ENCODE data around the gene SLC16A3. TPM values are rescaled to one million over a fixed set of nuclear protein-coding genes. Genes with fewer than 3 reads are reported as not detected.
A peak's percentile ranks its signal among the peaks of the same experiment; 100 is the strongest.

SLC16A3 gene
- total and polyA plus RNA-seq, 9 of the 15 experiments (the other 6 are each of a cell fraction or from before 2014, with no cell fraction given) = 0.11 to 5.4 (median 1.2) TPM; not detected in 2

DNA sequence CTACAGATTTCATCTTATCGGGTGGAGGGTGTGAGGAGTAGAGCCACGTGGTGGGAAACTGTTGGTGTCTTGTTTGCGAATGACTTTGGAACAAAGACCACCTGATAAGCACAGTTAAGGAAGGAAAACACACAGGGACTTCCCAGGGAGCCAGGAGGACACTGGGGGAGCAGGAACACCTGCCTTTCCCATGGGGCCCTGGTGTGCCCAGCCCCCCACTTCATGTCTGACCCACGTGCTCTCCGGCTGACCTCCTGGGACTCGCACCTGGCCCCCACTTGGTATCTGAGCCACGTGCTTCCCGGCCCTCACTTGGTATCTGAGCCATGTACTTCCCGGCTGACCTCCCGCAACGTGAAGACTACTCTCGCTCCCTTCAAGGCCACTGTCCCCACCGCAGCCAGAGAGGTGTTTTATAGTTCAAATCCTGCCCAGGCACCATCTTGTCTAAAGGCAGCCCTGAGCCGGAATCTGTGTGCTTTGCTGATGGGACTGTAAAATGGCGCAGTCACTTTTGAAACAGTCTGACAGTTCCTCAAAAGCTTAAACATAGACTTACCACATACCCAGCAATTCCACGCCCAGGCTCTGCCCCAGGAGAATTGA lies 50.0 kb downstream of the SLC16A3 start (continued):
- TF ChIP-seq, protein P1, sequence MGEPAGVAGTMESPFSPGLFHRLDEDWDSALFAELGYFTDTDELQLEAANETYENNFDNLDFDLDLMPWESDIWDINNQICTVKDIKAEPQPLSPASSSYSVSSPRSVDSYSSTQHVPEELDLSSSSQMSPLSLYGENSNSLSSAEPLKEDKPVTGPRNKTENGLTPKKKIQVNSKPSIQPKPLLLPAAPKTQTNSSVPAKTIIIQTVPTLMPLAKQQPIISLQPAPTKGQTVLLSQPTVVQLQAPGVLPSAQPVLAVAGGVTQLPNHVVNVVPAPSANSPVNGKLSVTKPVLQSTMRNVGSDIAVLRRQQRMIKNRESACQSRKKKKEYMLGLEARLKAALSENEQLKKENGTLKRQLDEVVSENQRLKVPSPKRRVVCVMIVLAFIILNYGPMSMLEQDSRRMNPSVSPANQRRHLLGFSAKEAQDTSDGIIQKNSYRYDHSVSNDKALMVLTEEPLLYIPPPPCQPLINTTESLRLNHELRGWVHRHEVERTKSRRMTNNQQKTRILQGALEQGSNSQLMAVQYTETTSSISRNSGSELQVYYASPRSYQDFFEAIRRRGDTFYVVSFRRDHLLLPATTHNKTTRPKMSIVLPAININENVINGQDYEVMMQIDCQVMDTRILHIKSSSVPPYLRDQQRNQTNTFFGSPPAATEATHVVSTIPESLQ (CRISPR knock-in tag; IDR thresholded peaks at IDR 0.05) = no peak
- TF ChIP-seq MXI1 (IDR thresholded peaks at IDR 0.05; ENCODE audit: low read depth, low read length) (no peak), SP2 (IDR thresholded peaks at IDR 0.05; ENCODE audit: extremely low read depth, low read depth, low read length, poor library complexity, severe bottlenecking) (no peak), U2AF1 (optimal IDR thresholded peaks at IDR 0.05; ENCODE audit: low read depth, low read length) (no peak), YY1 (IDR thresholded peaks at IDR 0.05; ENCODE audit: borderline replicate concordance in 1 of 3, control insufficient read depth in 1 of 3, extremely low read depth in 1 of 3, insufficient read depth in 3 of 3, insufficient read length in 1 of 3, insufficient replicate concordance in 2 of 3, low read depth in 1 of 3, low read length in 2 of 3) (peak in 1 of 3 experiments; percentile 42), NR2C1 (IDR thresholded peaks at IDR 0.05) (no peak), NR2C1 (tag; IDR thresholded peaks at IDR 0.05) (peak; percentile 23; the same call in 1 of the 2 replicates), ZNF561 (CRISPR knock-in tag; conservative IDR thresholded peaks at IDR 0.05) (no peak), ZNF79 (CRISPR knock-in tag; IDR thresholded peaks at IDR 0.05; ENCODE audit: low read depth) (no peak), ZC3H8 (IDR thresholded peaks at IDR 0.05) (no peak), SREBF1 (IDR thresholded peaks at IDR 0.05; ENCODE audit: borderline replicate concordance, low read depth, low read length) (no peak), PYGO2 (tag; IDR thresholded peaks at IDR 0.05) (no peak), LCOR (CRISPR knock-in tag; IDR thresholded peaks at IDR 0.05) (no peak), ZNF354B (CRISPR knock-in tag; IDR thresholded peaks at IDR 0.05) (no peak), PML (IDR thresholded peaks at IDR 0.05; ENCODE audit: low read length) (no peak), MECOM (CRISPR knock-in tag; IDR thresholded peaks at IDR 0.05) (no peak), ZNF140 (CRISPR knock-in tag; IDR thresholded peaks at IDR 0.05) (no peak)
- TF ChIP-seq, protein P2, sequence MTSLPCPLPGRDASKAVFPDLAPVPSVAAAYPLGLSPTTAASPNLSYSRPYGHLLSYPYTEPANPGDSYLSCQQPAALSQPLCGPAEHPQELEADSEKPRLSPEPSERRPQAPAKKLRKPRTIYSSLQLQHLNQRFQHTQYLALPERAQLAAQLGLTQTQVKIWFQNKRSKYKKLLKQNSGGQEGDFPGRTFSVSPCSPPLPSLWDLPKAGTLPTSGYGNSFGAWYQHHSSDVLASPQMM (CRISPR knock-in tag; IDR thresholded peaks at IDR 0.05) = no peak
- TF ChIP-seq, protein P3, sequence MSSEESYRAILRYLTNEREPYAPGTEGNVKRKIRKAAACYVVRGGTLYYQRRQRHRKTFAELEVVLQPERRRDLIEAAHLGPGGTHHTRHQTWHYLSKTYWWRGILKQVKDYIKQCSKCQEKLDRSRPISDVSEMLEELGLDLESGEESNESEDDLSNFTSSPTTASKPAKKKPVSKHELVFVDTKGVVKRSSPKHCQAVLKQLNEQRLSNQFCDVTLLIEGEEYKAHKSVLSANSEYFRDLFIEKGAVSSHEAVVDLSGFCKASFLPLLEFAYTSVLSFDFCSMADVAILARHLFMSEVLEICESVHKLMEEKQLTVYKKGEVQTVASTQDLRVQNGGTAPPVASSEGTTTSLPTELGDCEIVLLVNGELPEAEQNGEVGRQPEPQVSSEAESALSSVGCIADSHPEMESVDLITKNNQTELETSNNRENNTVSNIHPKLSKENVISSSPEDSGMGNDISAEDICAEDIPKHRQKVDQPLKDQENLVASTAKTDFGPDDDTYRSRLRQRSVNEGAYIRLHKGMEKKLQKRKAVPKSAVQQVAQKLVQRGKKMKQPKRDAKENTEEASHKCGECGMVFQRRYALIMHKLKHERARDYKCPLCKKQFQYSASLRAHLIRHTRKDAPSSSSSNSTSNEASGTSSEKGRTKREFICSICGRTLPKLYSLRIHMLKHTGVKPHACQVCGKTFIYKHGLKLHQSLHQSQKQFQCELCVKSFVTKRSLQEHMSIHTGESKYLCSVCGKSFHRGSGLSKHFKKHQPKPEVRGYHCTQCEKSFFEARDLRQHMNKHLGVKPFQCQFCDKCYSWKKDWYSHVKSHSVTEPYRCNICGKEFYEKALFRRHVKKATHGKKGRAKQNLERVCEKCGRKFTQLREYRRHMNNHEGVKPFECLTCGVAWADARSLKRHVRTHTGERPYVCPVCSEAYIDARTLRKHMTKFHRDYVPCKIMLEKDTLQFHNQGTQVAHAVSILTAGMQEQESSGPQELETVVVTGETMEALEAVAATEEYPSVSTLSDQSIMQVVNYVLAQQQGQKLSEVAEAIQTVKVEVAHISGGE (CRISPR knock-in tag; IDR thresholded peaks at IDR 0.05) = no peak
- TF ChIP-seq, protein P4, sequence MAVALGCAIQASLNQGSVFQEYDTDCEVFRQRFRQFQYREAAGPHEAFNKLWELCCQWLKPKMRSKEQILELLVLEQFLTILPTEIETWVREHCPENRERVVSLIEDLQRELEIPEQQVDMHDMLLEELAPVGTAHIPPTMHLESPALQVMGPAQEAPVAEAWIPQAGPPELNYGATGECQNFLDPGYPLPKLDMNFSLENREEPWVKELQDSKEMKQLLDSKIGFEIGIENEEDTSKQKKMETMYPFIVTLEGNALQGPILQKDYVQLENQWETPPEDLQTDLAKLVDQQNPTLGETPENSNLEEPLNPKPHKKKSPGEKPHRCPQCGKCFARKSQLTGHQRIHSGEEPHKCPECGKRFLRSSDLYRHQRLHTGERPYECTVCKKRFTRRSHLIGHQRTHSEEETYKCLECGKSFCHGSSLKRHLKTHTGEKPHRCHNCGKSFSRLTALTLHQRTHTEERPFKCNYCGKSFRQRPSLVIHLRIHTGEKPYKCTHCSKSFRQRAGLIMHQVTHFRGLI (CRISPR knock-in tag; IDR thresholded peaks at IDR 0.05) = no peak
